Measurements from ENCODE around the gene RASGRF2. TPM values are rescaled to one million over a fixed set of nuclear protein-coding genes. Genes with fewer than 3 reads are reported as not detected.
"Not testable (repeated sequence)": the region's sequence is repeated elsewhere in the genome, so short reads cannot be mapped to it uniquely, and the experiment has no call there.

RASGRF2 gene
- total RNA-seq, 1 donor from 2014 or later = 0.58 TPM

GRCh38 chr5:81018608-81019007, 58.4 kb downstream of the RASGRF2 start:
- not testable (repeated sequence) for DNase-seq (ENCODE audit: low spot score); ATAC-seq

GRCh38 chr5:81019748-81020147, 59.6 kb downstream of the RASGRF2 start:
- ATAC-seq (no peak), DNase-seq (ENCODE audit: low spot score) (no peak)

DNA sequence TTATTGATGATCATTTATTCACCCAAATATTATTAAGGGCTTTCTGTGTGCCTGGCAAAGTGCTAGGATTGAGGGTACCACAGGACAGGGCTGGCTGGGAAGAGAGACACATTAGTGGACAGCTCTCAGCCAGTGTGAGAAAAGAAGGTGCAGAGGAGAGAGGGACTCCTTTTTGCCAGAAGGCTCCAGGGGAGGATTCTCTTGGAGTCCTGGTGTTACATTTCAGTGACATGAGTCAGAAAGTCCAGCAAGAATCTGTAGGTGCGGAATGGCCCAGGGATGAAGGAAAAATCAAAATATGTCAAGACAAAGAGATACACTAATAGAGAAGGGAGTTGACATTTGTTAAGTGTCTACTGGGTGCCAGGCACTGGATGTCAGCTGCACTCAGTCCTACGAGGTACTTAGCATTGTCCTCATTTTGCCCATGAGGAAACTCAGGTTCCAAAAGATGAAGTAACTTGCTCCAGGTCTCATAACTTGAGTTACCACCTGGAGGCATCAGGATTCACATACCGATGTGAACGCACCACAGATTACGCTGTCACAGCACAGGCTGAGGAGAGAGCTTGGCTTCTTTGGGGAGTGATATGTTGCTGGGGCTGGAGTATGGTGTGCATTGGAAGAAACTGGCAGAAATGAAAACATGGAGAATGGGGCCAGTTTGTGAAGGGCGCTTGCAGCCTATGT, 60.5 kb downstream of the RASGRF2 start:
- DNase-seq (ENCODE audit: low spot score) = no peak
- no peak for ATAC-seq

GRCh38 chr5:81021486-81021885, 61.3 kb downstream of the RASGRF2 start:
- DNase-seq (ENCODE audit: low spot score) (no peak), ATAC-seq (no peak)

GRCh38 chr5:81021951-81022687, 62.0 kb downstream of the RASGRF2 start:
- ATAC-seq (no peak), DNase-seq (ENCODE audit: low spot score) (no peak)

DNA sequence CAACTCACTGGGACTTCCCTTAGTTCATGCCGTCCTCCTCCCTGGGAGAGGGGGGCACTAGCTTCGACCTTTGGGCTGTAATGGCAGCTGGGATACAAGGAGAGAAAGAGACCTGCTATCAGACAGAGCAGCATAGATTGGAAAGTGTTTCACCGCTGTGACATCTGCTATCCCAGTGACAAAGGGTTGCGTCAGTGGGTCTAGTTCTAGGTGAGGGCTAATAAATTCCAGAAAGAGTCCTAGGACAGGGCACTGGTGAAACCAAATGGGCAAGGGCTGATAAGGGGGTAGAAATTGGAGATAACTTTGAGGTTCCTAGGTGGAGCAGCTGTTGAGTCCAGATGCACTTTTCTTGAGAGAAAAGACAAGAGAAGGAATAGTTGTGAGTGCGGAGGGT, 62.5 kb downstream of the RASGRF2 start:
- DNase-seq (ENCODE audit: low spot score) (no peak), ATAC-seq (no peak)

DNA sequence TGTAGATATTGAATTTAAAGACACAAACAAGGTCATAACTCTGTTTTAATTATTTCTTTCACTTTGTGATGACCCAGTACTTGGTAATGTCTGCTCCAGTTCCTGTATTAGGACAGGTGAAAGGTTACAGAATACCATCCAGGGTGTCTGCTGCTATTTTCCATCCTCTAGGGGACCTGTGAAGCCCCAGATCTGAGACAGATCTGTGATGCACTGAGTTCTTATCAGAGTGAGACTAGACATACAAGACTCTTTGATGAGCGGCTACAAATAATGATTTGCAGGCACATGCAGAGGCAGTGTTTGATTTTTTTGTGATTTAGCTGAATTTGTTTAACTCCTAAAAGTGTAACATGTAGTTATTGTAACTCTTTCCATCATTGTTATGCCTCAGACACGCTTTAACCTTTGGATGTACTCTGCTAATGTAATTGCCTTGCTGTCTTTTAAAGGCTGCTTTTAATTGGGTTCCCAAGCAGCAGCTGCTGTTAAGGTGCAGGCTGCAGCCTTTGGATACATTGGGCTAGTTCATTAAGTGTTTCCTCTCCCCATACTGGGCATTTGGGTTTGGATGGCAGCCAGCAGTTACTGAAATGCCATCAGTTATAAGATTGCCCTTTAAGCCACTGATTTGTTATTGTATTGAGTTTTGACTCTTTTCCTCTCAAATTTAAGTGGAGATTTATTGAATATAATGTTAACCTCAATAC, 63.3 kb downstream of the RASGRF2 start:
- DNase-seq (ENCODE audit: low spot score) = no peak
- ATAC-seq = no peak

DNA sequence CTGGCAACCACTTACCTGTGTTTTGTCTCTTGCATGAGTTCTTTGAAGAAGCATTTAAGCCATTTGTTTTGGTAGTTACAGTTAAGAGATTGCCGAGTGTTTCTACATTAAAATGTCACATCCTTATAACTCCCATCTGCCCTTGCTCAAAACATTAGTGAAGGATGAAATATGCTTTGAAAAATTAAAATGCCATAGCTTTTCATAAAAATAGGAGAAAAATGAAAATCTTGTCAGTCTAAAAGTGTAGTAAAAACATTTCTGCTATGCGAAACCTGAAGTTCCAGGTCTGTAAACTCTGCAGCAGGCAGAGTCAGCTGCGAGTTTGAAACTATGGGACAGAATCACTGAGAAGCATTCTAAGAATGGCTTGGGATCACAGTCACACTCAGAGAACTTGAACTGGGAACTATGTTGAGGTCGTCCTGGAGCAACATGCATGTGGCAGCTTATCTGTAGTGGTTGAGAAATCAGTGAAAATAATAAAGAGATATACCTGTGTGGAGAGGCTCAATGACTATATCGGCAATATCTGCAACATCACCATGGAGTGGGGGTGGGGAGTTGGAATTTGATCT, 67.4 kb downstream of the RASGRF2 start:
- no peak for ATAC-seq
- no peak for DNase-seq (ENCODE audit: low spot score)

GRCh38 chr5:81028888-81029287, 68.7 kb downstream of the RASGRF2 start:
- DNase-seq (ENCODE audit: low spot score); ATAC-seq: not testable (repeated sequence)

DNA sequence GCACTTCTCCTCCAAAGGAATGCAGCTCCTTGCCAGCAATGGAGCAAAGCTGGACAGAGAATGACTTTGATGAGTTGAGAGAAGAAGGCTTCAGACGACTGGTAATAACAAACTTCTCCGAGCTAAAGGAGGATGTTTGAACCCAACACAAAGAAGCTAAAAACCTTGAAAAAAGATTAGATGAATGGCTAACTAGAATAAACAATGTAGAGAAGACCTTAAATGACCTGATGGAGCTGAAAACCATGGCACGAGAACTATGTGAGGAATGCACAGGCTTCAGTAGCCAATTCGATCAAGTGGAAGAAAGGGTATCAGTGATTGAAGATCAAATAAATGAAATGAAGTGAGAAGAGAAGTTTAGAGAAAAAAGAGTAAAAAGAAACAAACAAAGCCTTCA, 69.6 kb downstream of the RASGRF2 start:
- DNase-seq (ENCODE audit: low spot score); ATAC-seq: not testable (repeated sequence)

DNA sequence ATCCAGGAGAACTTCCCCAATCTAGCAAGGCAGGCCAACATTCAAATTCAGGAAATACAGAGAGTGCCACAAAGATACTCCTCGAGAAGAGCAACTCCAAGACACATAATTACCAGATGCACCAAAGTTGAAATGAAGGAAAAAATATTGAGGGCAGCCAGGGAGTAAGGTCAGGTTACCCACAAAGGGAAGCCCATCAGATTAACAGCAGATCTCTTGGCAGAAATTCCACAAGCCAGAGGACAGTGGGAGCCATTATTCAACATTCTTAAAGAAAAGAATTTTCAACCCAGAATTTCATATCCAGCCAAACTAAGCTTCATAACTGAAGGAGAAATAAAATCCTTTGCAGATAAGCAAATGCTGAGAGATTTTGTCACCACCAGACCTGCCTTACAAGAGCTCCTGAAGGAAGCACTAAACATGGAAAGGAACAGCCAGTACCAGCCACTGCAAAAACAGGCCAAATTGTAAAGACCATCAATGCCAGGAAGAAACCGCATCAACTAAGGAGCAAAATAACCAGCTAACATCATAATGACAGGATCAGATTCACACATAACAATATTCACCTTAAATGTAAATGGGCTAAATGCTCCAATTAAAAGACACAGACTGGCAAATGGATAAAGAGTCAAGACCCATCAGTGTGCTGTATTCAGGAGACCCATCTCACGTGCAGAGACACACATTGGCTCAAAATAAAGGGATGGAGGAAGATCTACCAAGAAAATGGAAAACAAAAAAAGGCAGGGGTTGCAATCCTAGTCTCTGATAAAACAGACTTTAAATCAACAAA, 70.3 kb downstream of the RASGRF2 start:
- ATAC-seq; DNase-seq (ENCODE audit: low spot score): not testable (repeated sequence)

DNA sequence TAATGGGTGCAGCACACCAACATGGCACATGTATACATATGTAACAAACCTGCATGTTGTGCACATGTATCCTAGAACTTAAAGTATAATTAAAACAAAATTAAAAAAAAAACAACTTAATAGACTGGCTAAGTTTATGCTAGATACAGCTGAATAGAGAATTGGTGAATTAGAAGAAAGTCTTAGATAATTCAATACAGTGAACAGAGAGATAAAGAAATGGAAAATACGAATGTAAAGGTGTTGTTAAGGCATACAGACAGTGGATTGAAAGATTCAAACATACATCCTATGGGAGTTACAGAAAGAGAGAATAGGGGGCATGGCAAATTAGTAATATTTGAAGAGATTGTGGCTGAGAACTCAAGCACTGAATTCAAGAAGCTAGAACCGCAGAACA, 75.4 kb downstream of the RASGRF2 start:
- no peak for DNase-seq (ENCODE audit: low spot score)
- ATAC-seq = no peak

- DNase-seq (ENCODE audit: low spot score) = no peak
- ATAC-seq = no peak
These were observed 78.3 kb downstream of the RASGRF2 start for GRCh38 chr5:81038495-81038894.

DNA sequence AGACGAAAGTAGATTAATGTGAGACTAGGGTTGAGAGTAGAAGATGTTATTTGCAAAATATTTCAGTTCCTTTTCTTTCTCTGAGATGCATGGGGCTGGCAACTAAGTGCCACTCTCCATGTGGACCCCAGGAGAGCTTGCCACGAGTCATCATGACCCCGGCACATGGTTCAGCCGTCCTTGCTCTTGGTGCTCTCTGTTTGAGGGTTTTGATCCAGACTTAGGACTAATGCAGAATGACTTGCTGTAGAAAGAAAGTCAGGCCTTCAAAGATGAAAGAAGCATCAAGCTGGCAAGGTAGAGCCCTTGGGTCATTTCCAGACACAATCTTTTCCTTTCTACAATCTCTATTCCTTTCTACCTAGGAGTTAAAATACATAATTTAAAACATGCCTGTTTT, 84.7 kb downstream of the RASGRF2 start:
- no peak for ATAC-seq
- no peak for DNase-seq (ENCODE audit: low spot score)

DNA sequence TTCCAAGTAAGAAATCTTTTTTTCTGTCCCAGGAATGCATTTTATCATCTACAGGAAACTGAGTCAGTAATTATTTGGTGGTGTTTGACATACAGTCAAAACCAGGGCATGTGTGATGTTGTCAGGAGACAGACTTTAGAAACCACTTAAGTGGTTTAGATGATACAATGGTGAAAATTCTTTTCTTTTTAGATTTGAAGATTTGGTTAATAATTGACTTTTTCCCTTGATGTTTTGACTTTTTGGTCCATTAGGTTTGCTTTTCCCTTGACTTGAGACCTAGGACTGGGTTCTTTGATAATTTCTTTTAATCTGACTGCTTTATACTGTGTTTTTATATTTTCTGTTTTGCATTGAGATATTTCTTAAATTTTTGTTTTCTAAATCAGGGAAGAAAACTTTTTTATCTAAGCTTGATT, 85.2 kb downstream of the RASGRF2 start:
- ATAC-seq = no peak
- DNase-seq (ENCODE audit: low spot score) = no peak

DNA sequence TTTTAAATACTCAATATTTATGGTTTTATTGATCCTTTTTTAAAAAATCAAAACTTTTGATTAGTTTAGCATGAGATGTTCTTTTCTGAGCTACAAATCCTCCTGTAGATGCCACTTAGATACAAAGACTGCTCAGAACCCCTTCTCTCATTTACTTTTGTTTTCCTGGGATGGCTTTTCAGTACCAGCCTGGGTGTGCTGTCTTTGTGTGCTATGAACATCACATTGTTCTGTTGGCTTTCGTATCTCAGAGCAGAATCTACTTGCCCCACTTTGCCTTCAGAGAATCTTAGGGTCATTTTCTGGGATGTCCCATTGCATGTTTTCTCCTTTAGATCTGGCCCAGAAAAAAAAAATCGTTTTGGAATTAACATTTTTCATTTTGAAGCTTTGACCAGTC, 85.9 kb downstream of the RASGRF2 start:
- DNase-seq (ENCODE audit: low spot score) = no peak
- no peak for ATAC-seq

DNA sequence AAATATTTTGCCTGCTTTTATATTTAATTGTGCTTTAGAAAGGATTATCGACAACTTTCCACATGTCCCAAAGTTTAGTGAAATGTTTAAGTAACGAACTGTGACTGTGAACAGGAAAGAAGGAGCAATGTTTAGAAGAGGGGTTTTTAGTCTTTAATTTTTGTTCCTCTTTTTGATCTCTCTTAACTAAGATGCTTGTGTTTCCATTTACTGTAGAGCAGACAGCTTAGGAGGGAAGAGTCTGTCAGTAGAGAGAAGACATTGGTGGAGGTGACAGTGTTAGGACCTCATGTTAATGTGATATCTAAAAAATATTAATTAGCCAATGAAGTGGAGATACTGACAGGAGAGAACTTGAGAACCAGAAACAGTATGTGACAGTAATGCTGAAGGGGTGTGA, 92.2 kb downstream of the RASGRF2 start:
- ATAC-seq (no peak), DNase-seq (ENCODE audit: low spot score) (no peak)

DNA sequence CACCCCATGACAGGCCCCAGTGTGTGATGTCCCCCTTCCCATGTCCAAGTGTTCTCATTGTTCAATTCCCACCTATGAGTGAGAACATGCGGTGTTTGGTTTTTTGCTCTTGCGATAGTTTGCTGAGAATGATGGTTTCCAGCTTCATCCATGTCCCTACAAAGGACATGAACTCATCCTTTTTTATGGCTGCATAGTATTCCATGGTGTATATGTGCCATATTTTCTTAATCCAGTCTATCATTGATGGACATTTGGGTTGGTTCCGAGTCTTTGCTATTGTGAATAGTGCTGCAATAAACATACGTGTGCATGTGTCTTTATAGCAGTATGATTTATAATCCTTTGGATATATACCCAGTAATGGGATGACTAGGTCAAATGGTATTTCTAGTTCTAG, 93.1 kb downstream of the RASGRF2 start:
- DNase-seq (ENCODE audit: low spot score); ATAC-seq: not testable (repeated sequence)

DNA sequence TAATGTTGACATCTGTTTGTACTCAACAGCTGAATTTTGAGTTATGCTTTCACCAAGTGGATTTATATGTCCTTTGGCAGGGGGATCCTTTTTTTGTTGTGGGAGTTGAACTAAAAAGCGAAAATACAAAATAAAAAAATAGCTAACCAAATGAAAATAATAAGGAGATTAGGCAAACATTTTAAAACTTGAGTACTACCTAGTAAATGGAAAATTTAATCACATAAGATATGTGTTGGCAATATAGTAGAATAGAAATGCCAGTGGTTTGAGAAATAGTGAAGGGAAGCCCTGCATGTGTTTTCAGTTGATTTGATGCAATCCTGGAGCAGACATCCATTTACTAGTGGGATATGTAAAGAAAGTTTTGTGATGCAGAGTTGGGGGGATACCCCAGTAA, 98.0 kb downstream of the RASGRF2 start:
- DNase-seq (ENCODE audit: low spot score) = no peak
- ATAC-seq = no peak

GRCh38 chr5:81065492-81065891, 105.3 kb downstream of the RASGRF2 start:
- DNase-seq (ENCODE audit: low spot score) (no peak), ATAC-seq (no peak)

DNA sequence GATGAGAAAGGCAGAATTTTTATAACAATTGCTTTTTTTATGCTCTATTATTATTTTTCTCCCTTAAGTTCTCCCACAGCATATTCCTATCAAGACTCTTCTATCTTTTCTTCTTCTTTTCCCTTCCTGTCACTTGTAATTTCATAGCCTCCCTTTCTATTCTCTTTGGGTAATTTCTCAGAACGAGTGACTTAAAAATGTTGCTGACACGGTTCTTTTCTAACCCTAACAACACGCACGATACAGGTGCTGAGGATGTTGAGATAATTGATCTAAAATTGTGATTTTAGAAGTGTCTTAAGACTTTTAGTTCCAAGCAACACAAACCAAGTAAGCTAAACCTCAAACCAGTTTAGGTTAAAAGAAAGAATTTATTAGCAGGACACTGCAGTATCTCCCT, 105.9 kb downstream of the RASGRF2 start:
- no peak for ATAC-seq
- no peak for DNase-seq (ENCODE audit: low spot score)
